ENCODE data around the gene MVB12A.

GRCh38 chr19:17402982-17403855 lies 16.6 kb upstream of the MVB12A start:
- TF ChIP-seq POLR2A (IDR thresholded peaks at IDR 0.05) = no peak
- no peak for TF ChIP-seq EP300 (IDR thresholded peaks at IDR 0.05)
- TF ChIP-seq, protein P1, sequence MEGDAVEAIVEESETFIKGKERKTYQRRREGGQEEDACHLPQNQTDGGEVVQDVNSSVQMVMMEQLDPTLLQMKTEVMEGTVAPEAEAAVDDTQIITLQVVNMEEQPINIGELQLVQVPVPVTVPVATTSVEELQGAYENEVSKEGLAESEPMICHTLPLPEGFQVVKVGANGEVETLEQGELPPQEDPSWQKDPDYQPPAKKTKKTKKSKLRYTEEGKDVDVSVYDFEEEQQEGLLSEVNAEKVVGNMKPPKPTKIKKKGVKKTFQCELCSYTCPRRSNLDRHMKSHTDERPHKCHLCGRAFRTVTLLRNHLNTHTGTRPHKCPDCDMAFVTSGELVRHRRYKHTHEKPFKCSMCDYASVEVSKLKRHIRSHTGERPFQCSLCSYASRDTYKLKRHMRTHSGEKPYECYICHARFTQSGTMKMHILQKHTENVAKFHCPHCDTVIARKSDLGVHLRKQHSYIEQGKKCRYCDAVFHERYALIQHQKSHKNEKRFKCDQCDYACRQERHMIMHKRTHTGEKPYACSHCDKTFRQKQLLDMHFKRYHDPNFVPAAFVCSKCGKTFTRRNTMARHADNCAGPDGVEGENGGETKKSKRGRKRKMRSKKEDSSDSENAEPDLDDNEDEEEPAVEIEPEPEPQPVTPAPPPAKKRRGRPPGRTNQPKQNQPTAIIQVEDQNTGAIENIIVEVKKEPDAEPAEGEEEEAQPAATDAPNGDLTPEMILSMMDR (IDR thresholded peaks at IDR 0.05) = no peak
- no peak for TF ChIP-seq POLR2AphosphoS5 (IDR thresholded peaks at IDR 0.05)
